SK-N-SH (cell line): ENCODE data around the gene SKI.

Experiments used
- EP300 ChIP-seq, 2 experiments: IDR thresholded peaks; 2 replicates each; pipeline versions ENCODE4 v1.4.0 to v1.6.1; 2012; ENCODE audit warnings: borderline replicate concordance in 1 of 2, low read depth in 1 of 2, low read length in 1 of 2
- GABPA ChIP-seq: IDR thresholded peaks from 2 replicates; pipeline ENCODE4 v1.4.0; 2012; ENCODE audit warnings: low read depth, mild to moderate bottlenecking
- JUND ChIP-seq: IDR thresholded peaks from 2 replicates; pipeline ENCODE4 v1.4.0; 2012
- MAX ChIP-seq: IDR thresholded peaks from 2 replicates; pipeline ENCODE4 v1.4.0; 2012; ENCODE audit warnings: low read depth
- MEF2A ChIP-seq: IDR thresholded peaks from 2 replicates; pipeline ENCODE4 v1.4.0; 2012; ENCODE audit warnings: low read depth, borderline replicate concordance
- POLR2AphosphoS5 ChIP-seq: IDR thresholded peaks from 2 replicates; pipeline ENCODE4 v1.6.1; 2012; ENCODE audit warnings: low read depth, low read length
- RAD21 ChIP-seq: IDR thresholded peaks from 2 replicates; pipeline ENCODE4 v1.6.1; 2012; ENCODE audit warnings: mild to moderate bottlenecking, low read length
- REST ChIP-seq: IDR thresholded peaks from 2 replicates; pipeline ENCODE4 v1.6.1; 2012; ENCODE audit warnings: mild to moderate bottlenecking, low read depth, low read length, moderate library complexity
- RFX5 ChIP-seq: IDR thresholded peaks from 2 replicates; pipeline ENCODE4 v1.6.1; 2012; ENCODE audit warnings: mild to moderate bottlenecking, improper control_type of control experiment, low read length
- SMC3 ChIP-seq: IDR thresholded peaks from 2 replicates; pipeline ENCODE4 v1.6.1; 2012; ENCODE audit warnings: low read depth, low read length, improper control_type of control experiment
- TF ChIP-seq, protein P1 (sequence below): fragments of 200-600 bp; sonication (generic); IDR thresholded peaks from 2 replicates; pipeline ENCODE4 v1.6.1; 2017; ENCODE audit warnings: antibody characterized with exemption, mild to moderate bottlenecking, moderate library complexity
- TF ChIP-seq, protein P2 (sequence below): IDR thresholded peaks from 2 replicates; pipeline ENCODE4 v1.4.0; 2012; ENCODE audit warnings: low read depth, borderline replicate concordance
- TF ChIP-seq, protein P3 (sequence below): fragments of 150-350 bp; IDR thresholded peaks from 2 replicates; pipeline ENCODE4 v1.6.1; 2016; ENCODE audit warnings: mild to moderate bottlenecking, low read depth, low read length

DNA sequence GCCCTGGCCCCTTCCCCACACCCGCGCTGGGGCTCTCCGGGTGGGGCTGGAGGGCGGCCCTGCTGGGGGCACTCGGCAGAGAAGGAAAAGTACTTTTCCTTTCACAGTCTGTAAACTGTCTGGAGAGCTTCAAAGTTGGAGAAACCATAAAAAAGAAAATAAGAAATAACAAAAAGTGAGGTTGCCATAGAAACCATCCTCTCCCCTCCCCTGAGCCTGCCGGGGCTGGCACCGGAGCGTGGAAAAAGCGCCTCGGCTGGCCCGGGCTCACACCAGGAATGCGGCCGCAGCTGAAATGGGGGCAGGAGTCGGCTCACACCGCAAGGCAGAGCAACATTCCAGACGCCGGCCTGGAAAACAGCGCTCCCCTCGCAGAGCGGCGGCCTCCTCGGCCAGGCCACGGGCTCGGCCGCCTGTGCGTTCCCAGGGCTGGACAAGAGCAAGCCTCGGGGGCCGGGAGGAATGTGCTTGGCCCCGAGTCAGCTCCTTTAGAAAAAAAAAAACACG, 94.0 kb downstream of the SKI start:
- TF ChIP-seq GABPA (no peak), MEF2A (no peak), POLR2AphosphoS5 (no peak), EP300 (IDR thresholded peaks at IDR 0.05; ENCODE audit: borderline replicate concordance in 1 of 2, low read depth in 1 of 2, low read length in 1 of 2) (no peak), JUND (no peak), REST (no peak), RAD21 (no peak), RFX5 (no peak), MAX (no peak), SMC3 (no peak)
- TF ChIP-seq, protein P1, sequence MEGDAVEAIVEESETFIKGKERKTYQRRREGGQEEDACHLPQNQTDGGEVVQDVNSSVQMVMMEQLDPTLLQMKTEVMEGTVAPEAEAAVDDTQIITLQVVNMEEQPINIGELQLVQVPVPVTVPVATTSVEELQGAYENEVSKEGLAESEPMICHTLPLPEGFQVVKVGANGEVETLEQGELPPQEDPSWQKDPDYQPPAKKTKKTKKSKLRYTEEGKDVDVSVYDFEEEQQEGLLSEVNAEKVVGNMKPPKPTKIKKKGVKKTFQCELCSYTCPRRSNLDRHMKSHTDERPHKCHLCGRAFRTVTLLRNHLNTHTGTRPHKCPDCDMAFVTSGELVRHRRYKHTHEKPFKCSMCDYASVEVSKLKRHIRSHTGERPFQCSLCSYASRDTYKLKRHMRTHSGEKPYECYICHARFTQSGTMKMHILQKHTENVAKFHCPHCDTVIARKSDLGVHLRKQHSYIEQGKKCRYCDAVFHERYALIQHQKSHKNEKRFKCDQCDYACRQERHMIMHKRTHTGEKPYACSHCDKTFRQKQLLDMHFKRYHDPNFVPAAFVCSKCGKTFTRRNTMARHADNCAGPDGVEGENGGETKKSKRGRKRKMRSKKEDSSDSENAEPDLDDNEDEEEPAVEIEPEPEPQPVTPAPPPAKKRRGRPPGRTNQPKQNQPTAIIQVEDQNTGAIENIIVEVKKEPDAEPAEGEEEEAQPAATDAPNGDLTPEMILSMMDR, result no peak
- TF ChIP-seq, protein P2, sequence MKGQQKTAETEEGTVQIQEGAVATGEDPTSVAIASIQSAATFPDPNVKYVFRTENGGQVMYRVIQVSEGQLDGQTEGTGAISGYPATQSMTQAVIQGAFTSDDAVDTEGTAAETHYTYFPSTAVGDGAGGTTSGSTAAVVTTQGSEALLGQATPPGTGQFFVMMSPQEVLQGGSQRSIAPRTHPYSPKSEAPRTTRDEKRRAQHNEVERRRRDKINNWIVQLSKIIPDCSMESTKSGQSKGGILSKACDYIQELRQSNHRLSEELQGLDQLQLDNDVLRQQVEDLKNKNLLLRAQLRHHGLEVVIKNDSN, result no peak
- TF ChIP-seq, protein P3, sequence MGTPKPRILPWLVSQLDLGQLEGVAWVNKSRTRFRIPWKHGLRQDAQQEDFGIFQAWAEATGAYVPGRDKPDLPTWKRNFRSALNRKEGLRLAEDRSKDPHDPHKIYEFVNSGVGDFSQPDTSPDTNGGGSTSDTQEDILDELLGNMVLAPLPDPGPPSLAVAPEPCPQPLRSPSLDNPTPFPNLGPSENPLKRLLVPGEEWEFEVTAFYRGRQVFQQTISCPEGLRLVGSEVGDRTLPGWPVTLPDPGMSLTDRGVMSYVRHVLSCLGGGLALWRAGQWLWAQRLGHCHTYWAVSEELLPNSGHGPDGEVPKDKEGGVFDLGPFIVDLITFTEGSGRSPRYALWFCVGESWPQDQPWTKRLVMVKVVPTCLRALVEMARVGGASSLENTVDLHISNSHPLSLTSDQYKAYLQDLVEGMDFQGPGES, result no peak
